GM19099 (cell line): ENCODE results near the gene KANK2.

Experiments
- POLR2A ChIP-seq: IDR thresholded peaks from 3 replicates; pipeline ENCODE4 v1.6.1; 2011; ENCODE audit warnings: low read depth; ENCODE audit not compliant: insufficient read length; ENCODE audit errors: extremely low read depth

KANK2 gene

DNA sequence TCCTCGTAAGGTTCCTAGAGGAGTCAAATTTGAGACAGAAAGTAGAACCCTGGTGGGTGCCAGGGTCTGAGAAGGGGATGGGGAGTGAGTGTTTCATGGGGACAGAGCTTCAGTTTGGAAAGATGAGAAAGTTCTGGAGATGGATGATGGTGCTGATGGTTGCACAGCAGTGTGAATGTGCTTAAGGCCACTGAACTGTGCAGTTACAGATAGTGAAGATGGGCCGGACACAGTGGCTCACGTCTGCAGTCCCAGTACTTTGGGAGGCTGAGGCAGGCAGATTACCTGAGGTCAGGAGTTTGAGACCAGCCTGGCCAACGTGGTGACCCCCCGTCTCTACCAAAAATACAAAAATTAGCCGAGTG is 42.7 kb downstream of the KANK2 start:
- no peak for TF ChIP-seq POLR2A

DNA sequence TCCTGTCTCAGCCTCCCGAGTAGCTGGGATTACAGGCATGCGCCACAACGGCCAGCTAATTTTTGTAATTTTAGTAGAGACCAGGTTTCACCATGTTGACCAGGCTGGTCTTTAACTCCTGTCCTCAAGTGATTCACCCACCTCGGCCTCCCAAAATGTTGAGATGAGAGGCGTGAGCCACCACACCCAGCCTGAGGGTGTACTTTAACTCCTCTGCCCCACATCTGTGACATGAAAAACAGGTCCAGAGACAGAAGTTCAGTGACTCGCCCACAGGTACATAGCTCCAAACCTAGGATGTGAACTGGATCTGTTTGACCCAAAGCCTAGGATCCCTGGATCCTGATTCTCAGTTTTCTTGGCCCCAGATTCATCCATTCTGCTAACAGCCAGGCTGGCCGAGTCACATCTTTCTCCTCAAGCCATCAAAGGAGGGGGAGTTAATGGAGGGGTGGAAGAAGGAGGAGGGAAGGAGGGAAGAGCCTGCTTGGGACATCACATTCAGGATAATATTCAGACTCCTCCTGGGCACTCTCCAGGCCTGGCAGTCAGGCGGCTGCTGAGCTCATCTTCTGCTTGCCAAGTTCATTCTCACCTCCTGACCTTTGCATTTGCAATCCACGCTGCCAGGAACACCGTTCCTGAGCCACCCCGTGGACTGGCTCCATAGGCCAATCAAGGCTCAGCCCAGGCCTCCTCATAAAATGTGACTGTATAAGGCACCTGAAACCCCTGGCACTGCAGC is 44.9 kb downstream of the KANK2 start:
- TF ChIP-seq POLR2A: no peak

DNA sequence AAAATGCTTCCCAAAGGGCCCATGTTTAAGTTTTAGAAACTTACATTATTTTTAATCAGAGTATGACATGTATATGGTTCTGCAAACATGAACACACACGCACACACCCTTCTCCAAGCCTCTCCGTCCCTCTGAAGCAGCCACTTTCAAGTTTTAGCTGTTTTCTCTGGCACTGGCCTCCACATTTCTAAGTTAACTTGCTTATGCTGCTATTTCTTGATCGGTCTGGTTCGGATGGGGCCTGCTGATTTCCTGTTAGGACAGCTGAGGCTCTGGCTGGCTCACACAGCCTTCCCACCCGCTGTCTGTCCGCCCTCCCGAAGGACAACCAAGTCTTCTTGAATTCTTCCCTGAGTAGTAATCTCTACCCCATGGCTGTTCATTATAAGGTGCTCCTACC is 46.2 kb downstream of the KANK2 start:
- TF ChIP-seq POLR2A: no peak

DNA sequence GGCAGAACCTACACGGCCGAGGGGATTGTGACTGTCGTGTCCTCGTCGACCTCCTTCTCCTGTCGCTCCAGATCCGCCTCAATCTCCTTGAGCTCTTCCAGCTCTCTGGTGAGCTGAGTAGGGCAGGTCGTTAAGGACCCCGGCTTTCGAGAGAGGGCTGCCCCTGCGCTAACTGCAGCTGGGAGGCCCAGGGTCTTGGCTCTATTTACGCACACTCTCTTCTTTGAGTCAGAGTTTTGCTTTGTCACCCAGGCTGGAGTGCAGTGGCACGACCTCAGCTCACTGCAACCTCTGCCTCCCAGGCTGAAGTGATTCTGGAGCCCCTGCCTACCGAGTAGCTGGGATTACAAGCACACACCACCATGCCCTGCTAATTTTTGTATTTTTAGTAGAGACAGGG is 49.3 kb downstream of the KANK2 start:
- TF ChIP-seq POLR2A: no peak

DNA sequence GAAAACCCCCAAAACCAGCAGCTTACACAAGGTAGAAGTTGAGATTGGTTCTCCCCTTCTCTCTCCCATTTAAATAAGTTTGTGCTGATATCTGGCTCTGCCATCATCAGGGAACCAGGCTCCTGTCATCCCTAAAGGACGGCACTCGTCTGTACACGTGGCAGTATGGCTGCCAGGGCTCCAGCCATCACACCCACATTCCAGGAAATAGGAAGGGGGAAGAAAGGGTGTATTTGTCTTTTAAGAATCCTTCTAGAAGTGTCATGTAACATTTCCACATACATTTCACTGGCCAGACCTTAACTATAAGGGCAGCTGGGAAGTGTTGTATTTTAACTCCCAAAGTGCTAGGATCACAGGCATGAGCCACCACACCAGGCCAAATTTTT is 51.8 kb downstream of the KANK2 start:
- TF ChIP-seq POLR2A: no peak

DNA sequence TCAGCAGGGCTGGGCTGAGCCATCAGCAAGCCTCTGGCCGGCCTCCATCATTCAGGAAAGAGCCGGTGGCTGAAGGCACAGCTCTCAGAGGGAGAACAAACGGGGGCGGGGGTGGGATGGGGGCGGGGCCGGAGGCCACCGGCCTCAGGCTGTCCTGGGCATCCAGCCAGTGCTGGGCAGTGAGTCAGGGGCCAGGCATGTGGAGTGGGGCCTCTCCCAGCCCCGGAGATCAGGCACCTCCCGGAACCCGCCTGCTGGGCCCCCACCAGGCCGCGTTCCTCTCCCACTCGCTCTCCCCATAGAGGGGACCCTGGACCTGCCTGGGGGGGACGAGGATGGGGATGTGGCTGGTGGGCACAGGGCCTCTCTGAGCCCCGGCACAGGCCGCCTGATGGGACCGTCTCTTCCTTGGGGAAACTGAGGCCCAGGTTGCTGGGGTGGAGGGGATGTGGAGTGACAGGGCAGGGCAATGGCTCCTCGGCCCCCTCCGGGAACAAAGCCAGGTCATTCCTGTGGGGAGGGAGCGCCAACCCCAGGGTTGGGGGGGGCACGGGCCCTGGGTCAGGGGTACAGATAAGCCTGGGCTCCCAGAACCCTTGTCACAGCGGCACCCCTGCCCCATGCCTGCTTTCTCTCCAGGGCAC is 54.7 kb downstream of the KANK2 start:
- TF ChIP-seq POLR2A: no peak

DNA sequence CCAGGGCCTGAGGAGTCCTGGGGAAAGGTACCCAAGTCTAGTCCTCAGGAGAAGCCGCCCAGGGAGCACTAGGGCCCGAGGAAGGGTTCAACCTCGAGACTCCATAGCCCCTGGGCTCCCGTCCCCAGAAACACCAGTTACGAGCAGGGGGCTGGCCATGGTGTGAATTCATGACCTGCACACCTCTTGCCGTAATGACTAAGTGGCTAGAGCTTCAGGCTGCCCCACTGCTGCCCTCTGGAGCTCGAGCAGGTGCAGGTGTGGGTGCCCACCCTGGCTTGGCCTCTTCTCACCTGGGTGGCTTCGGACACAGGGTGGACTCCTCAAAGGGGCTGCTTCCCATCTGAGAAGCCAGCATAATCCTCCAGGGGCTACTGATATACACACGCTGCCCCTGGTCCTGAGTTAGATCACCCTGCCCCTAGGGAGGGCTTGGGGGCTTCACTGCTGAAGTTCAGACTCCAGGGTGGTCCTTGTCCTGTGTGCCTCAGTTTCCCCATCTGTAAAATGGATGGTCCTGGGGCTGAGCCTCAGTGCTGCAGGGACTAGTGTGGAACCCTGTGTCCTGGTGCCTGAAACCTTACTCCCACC is 55.3 kb downstream of the KANK2 start:
- no peak for TF ChIP-seq POLR2A

DNA sequence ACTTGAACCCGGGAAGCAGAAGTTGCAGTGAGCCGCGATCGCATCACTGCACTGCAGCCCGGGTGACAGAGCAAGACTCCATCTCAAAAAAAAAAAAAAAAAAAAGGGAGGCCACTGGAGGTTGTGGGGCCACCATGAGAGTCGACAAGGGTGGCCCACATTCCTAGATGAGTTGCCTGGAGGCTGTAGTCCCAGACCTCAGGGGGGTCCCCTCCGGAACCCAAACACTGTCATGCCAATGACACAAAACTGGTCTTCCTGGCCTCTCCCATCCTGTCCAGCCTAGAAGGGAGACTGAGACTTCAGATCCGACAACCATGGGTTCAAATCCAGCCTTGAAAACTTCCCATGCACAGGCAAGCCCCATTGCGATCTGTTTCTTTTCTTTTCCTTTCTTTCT is 56.4 kb downstream of the KANK2 start:
- no peak for TF ChIP-seq POLR2A

DNA sequence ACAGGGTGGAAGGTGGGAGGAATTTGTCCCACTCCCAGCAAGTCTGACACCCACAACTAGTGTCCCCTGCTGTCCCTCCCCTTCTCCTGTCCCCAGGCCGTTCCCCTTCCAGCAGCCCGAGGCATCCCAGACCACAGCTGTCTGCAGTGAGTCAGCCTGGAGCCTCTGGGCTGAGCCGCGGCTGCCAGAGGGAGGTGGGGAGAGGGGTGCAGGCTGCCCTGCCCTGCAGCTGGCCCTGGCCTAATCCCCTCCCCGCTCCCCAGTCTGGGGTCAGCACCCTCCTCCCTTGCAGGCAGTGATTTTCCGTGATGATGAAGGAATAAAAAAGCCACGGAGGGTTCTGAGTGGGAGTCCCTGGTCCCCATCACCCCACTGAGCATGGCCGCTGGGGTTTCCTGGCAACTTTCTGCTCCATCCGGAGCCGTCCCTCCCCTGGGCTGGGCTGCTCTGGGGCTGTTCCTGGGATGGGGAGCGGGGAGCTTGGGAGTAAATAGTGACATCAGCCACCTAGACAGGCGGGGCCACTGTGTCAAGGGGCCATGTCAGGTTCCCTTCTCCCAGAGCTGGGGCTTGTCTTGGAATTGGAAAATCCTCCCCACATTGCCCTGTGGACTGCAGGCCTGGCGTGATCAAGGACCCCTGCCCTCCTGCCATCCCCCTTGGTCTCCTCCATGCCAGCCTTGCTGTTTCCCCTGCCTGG is 58.6 kb downstream of the KANK2 start:
- no peak for TF ChIP-seq POLR2A

DNA sequence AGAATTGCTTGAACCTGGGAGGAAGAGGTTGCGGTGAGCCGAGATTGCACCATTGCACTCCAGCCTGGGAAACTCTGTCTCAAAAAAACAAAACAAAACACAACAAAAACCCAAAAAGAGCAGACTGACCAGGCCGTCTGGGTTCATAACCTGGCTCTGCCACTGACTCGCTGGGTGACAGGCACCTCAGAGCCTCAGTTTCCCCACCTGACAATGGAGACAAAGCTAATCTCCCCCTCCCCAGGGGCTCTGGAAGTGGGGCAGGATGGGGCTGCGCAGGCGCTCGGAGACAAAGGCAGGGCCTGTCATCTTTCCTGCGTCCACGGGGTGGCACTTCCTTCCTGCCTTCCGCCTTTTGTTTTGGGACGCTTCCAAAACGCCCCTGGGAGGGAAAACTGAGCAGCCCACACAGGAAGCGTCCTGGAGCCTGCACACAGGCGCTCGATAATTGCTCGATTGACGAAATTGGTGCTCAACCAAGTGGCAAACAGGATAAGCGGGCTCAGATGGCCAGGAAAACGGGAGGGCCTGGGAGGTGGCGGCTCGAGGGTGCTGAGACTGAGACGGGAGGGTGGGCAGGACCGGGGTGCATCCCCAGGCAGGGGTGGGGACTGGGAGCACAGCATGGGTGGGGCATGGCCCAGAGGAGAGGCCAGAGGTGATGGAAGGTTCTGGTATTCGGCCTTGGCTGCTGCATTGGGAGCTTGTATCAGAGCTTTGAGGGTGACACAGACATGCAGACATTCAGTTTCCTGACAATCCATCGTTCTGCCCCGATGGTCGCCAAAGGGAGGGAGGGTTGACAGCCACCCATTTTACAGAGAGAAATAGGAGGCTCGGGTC is 59.6 kb downstream of the KANK2 start:
- no peak for TF ChIP-seq POLR2A

DNA sequence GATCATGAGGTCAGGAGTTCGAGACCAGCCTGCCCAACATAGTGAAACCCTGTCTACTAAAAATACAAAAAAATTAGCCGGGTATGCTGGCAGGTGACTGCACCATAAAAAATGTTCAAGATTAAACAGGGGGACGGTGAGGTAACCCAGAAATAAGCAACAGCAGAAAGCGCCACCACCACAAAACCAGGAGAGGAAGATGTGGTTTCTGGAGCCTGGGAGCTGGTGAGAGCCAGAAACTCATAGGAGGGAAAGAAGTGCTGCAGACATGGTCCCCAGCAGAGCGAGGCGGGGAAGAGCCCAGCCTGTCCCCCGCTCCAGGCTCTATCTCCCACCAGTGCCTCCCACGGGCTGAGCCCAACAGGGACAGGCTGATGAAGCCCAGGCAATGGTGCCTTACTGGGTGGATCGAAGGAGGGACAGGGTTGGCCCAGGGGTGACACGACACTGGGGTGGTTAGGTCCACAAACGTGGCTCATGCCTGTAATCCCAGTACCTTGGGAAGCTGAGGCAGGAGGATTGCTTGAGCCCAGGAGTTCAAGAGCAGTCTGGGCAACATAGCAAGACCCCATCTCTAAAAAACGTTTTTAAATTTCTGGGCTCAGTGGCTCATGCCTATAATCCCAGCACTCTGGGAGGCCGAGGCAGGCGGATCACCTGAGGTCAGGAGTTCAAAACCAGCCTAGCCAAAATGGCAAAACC is 60.8 kb downstream of the KANK2 start:
- no peak for TF ChIP-seq POLR2A

DNA sequence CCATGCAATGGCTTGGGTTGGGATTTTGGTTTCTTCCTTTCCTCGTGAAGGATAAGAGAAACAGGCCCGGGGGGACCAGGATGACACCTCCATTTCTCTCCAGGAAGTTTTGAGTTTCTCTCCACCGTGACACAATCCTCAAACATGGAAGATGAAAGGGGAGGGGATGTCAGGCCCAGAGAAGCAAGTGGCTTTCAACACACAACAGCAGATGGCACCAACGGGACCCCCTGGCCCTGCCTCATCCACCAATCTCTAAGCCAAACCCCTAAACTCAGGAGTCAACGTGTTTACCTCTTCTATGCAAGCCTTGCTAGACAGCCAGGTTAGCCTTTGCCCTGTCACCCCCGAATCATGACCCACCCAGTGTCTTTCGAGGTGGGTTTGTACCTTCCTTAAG is 65.9 kb downstream of the KANK2 start:
- no peak for TF ChIP-seq POLR2A

DNA sequence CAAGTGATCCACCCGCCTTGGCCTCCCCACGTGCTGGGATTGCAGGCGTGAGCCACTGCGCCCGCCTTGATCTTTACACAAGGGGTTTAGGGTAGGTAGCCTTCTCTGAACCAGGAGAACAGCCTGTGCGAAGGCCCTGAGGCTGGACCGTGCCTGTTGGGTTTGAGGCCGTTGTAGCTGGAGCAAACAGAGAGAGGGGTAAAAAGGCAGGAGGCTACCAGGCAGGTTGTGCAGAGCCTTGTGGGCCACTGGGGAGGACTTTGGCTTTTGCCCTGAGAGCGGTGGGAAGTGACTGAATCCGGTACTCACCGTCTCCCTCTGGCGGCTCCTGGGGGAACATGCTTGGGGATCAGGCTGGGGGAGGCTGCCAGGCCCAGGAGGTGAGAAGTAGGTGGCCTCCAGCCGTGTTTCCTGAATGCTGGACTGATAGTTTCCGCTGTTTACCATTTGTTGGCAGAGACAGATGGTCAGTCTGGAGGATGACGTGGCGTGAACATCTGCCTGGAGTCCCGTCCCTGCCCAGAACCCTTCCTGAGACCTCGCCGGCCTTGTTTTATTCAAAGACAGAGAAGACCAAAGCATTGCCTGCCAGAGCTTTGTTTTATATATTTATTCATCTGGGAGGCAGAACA is 66.4 kb downstream of the KANK2 start:
- TF ChIP-seq POLR2A: no peak

DNA sequence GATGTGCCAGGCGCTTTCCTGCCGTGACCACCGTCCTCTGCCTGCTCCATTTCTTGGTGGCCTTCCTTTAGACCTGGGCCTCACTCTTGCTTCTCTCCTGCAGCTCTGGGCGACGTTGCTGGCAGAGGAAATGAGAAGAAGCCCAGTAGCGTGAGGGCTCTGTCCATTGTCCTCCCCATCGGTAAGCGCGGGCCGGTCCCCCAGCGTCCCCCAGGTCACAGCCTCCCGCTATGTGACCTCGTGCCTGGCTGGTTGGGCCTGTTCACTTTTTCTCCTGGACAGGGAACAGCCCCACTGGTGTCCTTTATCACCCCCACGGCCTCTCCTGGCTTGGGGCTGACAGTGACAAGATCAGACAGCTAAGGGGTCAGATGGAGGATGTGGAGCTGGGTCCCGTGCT is 69.4 kb downstream of the KANK2 start:
- TF ChIP-seq POLR2A: no peak
